PFSK-1 (cell line): ENCODE measurements around the gene ZEB2.

Experiments used
- FOXP2 ChIP-seq: optimal IDR thresholded peaks from 2 replicates; pipeline ENCODE3; 2011; ENCODE audit warnings: borderline replicate concordance, control low read depth, inconsistent platforms; ENCODE audit not compliant: insufficient read depth; ENCODE audit errors: extremely low read length, extremely low read depth
- POLR2AphosphoS5 ChIP-seq: IDR thresholded peaks from 2 replicates; pipeline ENCODE4 v1.6.1; 2012; ENCODE audit warnings: low read depth, mild to moderate bottlenecking, control low read depth, low read length, moderate library complexity
- REST ChIP-seq, 2 experiments: IDR thresholded peaks; 2 replicates each; pipeline versions ENCODE4 v1.6.1 to v1.8.0; 2011 to 2012; ENCODE audit warnings: low read depth in 2 of 2, low read length in 2 of 2, control low read depth in 1 of 2, inconsistent platforms in 1 of 2, mild to moderate bottlenecking in 1 of 2, moderate library complexity in 1 of 2; ENCODE audit not compliant: insufficient read depth in 1 of 2
- SIN3A ChIP-seq: IDR thresholded peaks from 2 replicates; pipeline ENCODE4 v1.6.1; 2012; ENCODE audit warnings: mild to moderate bottlenecking, low read length, moderate library complexity, borderline replicate concordance; ENCODE audit not compliant: insufficient read depth
- TAF1 ChIP-seq: IDR thresholded peaks from 2 replicates; pipeline ENCODE4 v1.6.1; 2012; ENCODE audit warnings: low read length, control low read depth, borderline replicate concordance; ENCODE audit not compliant: insufficient read depth

The ZEB2 gene

GRCh38 chr2:144385381-144385780 is 134.5 kb downstream of the ZEB2 start:
- no peak for TF ChIP-seq SIN3A
- no peak for TF ChIP-seq FOXP2
- no peak for TF ChIP-seq REST (IDR thresholded peaks at IDR 0.05; ENCODE audit: insufficient read depth in 1 of 2, low read depth in 2 of 2, low read length in 2 of 2)
- TF ChIP-seq TAF1 = no peak
- no peak for TF ChIP-seq POLR2AphosphoS5

- TF ChIP-seq POLR2AphosphoS5 (no peak), FOXP2 (no peak)
These were observed 136.3 kb downstream of the ZEB2 start for GRCh38 chr2:144383571-144384100.

GRCh38 chr2:144382849-144383248 is 137.1 kb downstream of the ZEB2 start:
- TF ChIP-seq FOXP2 (no peak), REST (IDR thresholded peaks at IDR 0.05; ENCODE audit: insufficient read depth in 1 of 2, low read depth in 2 of 2, low read length in 2 of 2) (no peak), TAF1 (no peak), POLR2AphosphoS5 (no peak), SIN3A (no peak)

- TF ChIP-seq TAF1 (no peak), REST (IDR thresholded peaks at IDR 0.05; ENCODE audit: insufficient read depth in 1 of 2, low read depth in 2 of 2, low read length in 2 of 2) (no peak), SIN3A (no peak), POLR2AphosphoS5 (no peak), FOXP2 (no peak)
These were observed 138.2 kb downstream of the ZEB2 start for GRCh38 chr2:144381716-144382115.

- TF ChIP-seq FOXP2 (no peak), POLR2AphosphoS5 (no peak), REST (IDR thresholded peaks at IDR 0.05; ENCODE audit: insufficient read depth in 1 of 2, low read depth in 2 of 2, low read length in 2 of 2) (no peak), SIN3A (no peak), TAF1 (no peak)
These were observed 140.0 kb downstream of the ZEB2 start for GRCh38 chr2:144379851-144380311.

- TF ChIP-seq TAF1 = no peak
- TF ChIP-seq POLR2AphosphoS5 = no peak
- TF ChIP-seq SIN3A = no peak
- no peak for TF ChIP-seq FOXP2
- TF ChIP-seq REST (IDR thresholded peaks at IDR 0.05; ENCODE audit: insufficient read depth in 1 of 2, low read depth in 2 of 2, low read length in 2 of 2) = no peak
These were observed 141.4 kb downstream of the ZEB2 start for GRCh38 chr2:144378551-144378950.
